Measurements from ENCODE around the gene TUBGCP2.

- TF ChIP-seq REST (IDR thresholded peaks at IDR 0.05; ENCODE audit: insufficient read depth in 1 of 2, low read depth in 2 of 2, low read length in 2 of 2) (no peak), POLR2AphosphoS5 (IDR thresholded peaks at IDR 0.05; ENCODE audit: low read depth, low read length) (no peak), SIN3A (IDR thresholded peaks at IDR 0.05; ENCODE audit: borderline replicate concordance, insufficient read depth, low read length) (no peak), FOXP2 (optimal IDR thresholded peaks at IDR 0.05; ENCODE audit: borderline replicate concordance, extremely low read depth, extremely low read length, insufficient read depth) (no peak)
Measured at GRCh38 chr10:133239990-133240389, 68.7 kb downstream of the TUBGCP2 start.
